ENCODE data around the gene CCR6. TPM values are rescaled to one million over a fixed set of nuclear protein-coding genes. Genes with fewer than 3 reads are reported as not detected.

The CCR6 gene
- total and polyA plus RNA-seq, 2 of the 13 experiments (the other 11 are each of a cell fraction or from before 2014, with no cell fraction given), result 4.5 to 8.7 TPM

- TF ChIP-seq AHDC1 (CRISPR knock-in tag; IDR thresholded peaks at IDR 0.05; ENCODE audit: borderline replicate concordance), result no peak
- peak; percentile 80 for TF ChIP-seq MNT (IDR thresholded peaks at IDR 0.05)
- no peak for TF ChIP-seq NR2F2 (IDR thresholded peaks at IDR 0.05; ENCODE audit: borderline replicate concordance, low read depth)
- TF ChIP-seq ZMYM2 (CRISPR knock-in tag; IDR thresholded peaks at IDR 0.05), result no peak
- 0 out of 2 replicates have a peak, but pooled peaks have one; percentile 1 for TF ChIP-seq SIX4 (CRISPR knock-in tag; IDR thresholded peaks at IDR 0.05)
- TF ChIP-seq NBN (conservative IDR thresholded peaks at IDR 0.05), result no peak
- no peak for TF ChIP-seq ARID4A (CRISPR knock-in tag; IDR thresholded peaks at IDR 0.05; ENCODE audit: borderline replicate concordance)
- no peak for TF ChIP-seq RFX3 (CRISPR knock-in tag; IDR thresholded peaks at IDR 0.05)
- no peak for TF ChIP-seq ADNP (CRISPR knock-in tag; IDR thresholded peaks at IDR 0.05)
- no peak for TF ChIP-seq ZSCAN30 (CRISPR knock-in tag; IDR thresholded peaks at IDR 0.05)
- TF ChIP-seq ZFP41 (CRISPR knock-in tag; IDR thresholded peaks at IDR 0.05; ENCODE audit: borderline replicate concordance), result no peak
- TF ChIP-seq TEAD3 (CRISPR knock-in tag; optimal IDR thresholded peaks at IDR 0.05; ENCODE audit: borderline replicate concordance), result no peak
- TF ChIP-seq MED13 (CRISPR knock-in tag; IDR thresholded peaks at IDR 0.05), result no peak
- no peak for TF ChIP-seq ZNF484 (CRISPR knock-in tag; IDR thresholded peaks at IDR 0.05; ENCODE audit: borderline replicate concordance, low read depth)
- no peak for TF ChIP-seq TCF7 (IDR thresholded peaks at IDR 0.05; ENCODE audit: low read depth)
- TF ChIP-seq PTBP1 (IDR thresholded peaks at IDR 0.05; ENCODE audit: low read depth, low read length, poor library complexity, severe bottlenecking), result no peak
- no peak for TF ChIP-seq KDM6A (CRISPR knock-in tag; IDR thresholded peaks at IDR 0.05; ENCODE audit: low read depth)
- TF ChIP-seq RXRB (CRISPR knock-in tag; IDR thresholded peaks at IDR 0.05; ENCODE audit: borderline replicate concordance), result no peak
- peak; percentile 9; the same call in 1 of the 2 replicates for TF ChIP-seq KLF6 (CRISPR knock-in tag; IDR thresholded peaks at IDR 0.05)
- TF ChIP-seq ZC3H4 (CRISPR knock-in tag; IDR thresholded peaks at IDR 0.05; ENCODE audit: borderline replicate concordance), result no peak
- TF ChIP-seq KDM3A (CRISPR knock-in tag; IDR thresholded peaks at IDR 0.05; ENCODE audit: low read depth), result 0 out of 2 replicates have a peak, but pooled peaks have one; percentile 7
Observed at GRCh38 chr6:167142433-167142761, 19.5 kb downstream of the CCR6 start (continued).

Measured in HepG2 (cell line).